GM21529 (cell line): Measurements from ENCODE around the gene FMN1.

Experiments used
- ATAC-seq: cut with Tn5 transposase; IDR thresholded peaks from one replicate; pipeline ENCODE4 v1.9.1; 2021; ENCODE audit not compliant: unreplicated experiment

The FMN1 gene

DNA sequence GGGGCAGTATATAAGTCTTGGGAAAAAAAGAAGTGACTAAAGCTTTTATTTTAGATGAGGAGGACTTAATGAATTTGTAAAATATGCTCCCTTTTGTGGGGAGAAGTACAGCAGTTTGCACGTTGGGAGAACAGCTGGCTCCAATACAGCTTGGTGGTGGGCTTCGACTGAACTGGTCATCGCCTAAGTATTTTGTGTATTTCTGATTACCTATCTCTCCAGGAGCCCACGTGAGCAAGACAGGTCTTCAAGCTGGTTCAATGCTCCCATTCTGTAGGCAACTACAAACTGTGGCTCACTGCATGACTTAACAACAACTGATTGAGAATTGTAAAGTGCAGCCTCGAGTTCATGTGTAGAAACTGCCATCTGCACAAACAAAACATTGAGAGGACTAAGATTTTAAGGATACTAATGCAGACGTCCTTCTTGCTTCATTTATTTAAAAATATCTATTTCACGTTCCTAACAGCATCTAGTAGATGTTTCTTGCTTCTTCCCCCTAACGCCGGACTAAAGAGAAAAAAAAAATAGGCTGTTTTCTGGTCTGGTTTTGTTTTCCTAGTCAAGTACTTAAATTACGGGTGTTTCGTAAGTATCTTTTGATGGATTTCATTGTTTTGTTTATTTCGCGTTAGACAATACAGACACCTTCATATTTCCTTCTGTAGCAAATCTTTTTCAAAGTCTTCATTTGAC is 478.1 kb downstream of the FMN1 start:
- no peak for ATAC-seq
